IPS-20b (cell line): Measurements from ENCODE around the gene ST3GAL2.
"Not testable (repeated sequence)": the region's sequence is repeated elsewhere in the genome, so short reads cannot be mapped to it uniquely, and the experiment has no call there.

Source experiments
- H3K27ac ChIP-seq: one replicate; pipeline ENCODE4 v1.5.1; 2013; ENCODE audit warnings: low read length
- H3K27me3 ChIP-seq: 2 replicates; pipeline ENCODE4 v1.6.1; 2013; ENCODE audit warnings: mild to moderate bottlenecking, low read length, inconsistent platforms; ENCODE audit not compliant: insufficient read depth
- H3K36me3 ChIP-seq: 2 replicates; pipeline ENCODE4 v1.6.1; 2013; ENCODE audit warnings: low read depth, mild to moderate bottlenecking, inconsistent platforms, low read length, moderate library complexity; ENCODE audit not compliant: insufficient read depth
- H3K4me1 ChIP-seq: 2 replicates; pipeline ENCODE4 v1.6.1; 2013; ENCODE audit warnings: mild to moderate bottlenecking, control low read depth, inconsistent platforms, low read length, moderate library complexity; ENCODE audit not compliant: insufficient read depth
- H3K4me3 ChIP-seq: 2 replicates; pipeline ENCODE4 v1.5.1; 2013; ENCODE audit warnings: mild to moderate bottlenecking, low read length, inconsistent platforms
- H3K9ac ChIP-seq: 2 replicates; pipeline ENCODE4 v1.6.1; 2013; ENCODE audit warnings: low read depth, mild to moderate bottlenecking, inconsistent platforms, low read length, moderate library complexity
- H3K9me3 ChIP-seq: 2 replicates; pipeline ENCODE4 v1.6.1; 2013; ENCODE audit warnings: mild to moderate bottlenecking, low read depth, low read length, inconsistent platforms; ENCODE audit not compliant: insufficient read depth

Gene ST3GAL2

GRCh38 chr16:70374213-70374612, 64.7 kb downstream of the ST3GAL2 start:
- H3K36me3 ChIP-seq: peaks cover 71% of the 10 kb centered on the region
- no peaks in the 10 kb centered on the region for H3K9me3 ChIP-seq
- no peaks in the 10 kb centered on the region for H3K27me3 ChIP-seq
- no peaks in the 10 kb centered on the region for H3K4me1 ChIP-seq
- H3K4me3 ChIP-seq: no peak overlapping the region
- no peak overlapping the region for H3K27ac ChIP-seq
- H3K9ac ChIP-seq: no peak overlapping the region

GRCh38 chr16:70372921-70373728, 65.8 kb downstream of the ST3GAL2 start:
- no peak overlapping the region for H3K9ac ChIP-seq
- H3K4me3 ChIP-seq: no peak overlapping the region
- H3K9me3 ChIP-seq: no peaks in the 10 kb centered on the region
- peaks cover 77% of the 10 kb centered on the region for H3K36me3 ChIP-seq
- no peaks in the 10 kb centered on the region for H3K4me1 ChIP-seq
- H3K27me3 ChIP-seq: no peaks in the 10 kb centered on the region
- no peak overlapping the region for H3K27ac ChIP-seq

GRCh38 chr16:70370924-70371323, 68.0 kb downstream of the ST3GAL2 start:
- Histone ChIP-seq H3K27me3 (no peaks in the 10 kb centered on the region), H3K4me3 (no peak overlapping the region), H3K9ac (no peak overlapping the region), H3K36me3 (peaks cover 89% of the 10 kb centered on the region), H3K27ac (no peak overlapping the region), H3K9me3 (no peaks in the 10 kb centered on the region), H3K4me1 (no peaks in the 10 kb centered on the region)

GRCh38 chr16:70370145-70370544, 68.8 kb downstream of the ST3GAL2 start:
- H3K9me3 ChIP-seq, H3K9ac ChIP-seq, H3K27me3 ChIP-seq, H3K4me3 ChIP-seq, H3K4me1 ChIP-seq, H3K27ac ChIP-seq: not testable (repeated sequence)
- peaks cover 89% of the 10 kb centered on the region for H3K36me3 ChIP-seq

GRCh38 chr16:70364399-70364798, 74.5 kb downstream of the ST3GAL2 start:
- Histone ChIP-seq H3K9me3 (no peaks in the 10 kb centered on the region), H3K9ac (no peak overlapping the region), H3K4me3 (no peak overlapping the region), H3K4me1 (no peaks in the 10 kb centered on the region), H3K27me3 (no peaks in the 10 kb centered on the region), H3K27ac (no peak overlapping the region), H3K36me3 (peaks cover 91% of the 10 kb centered on the region)

- H3K27me3 ChIP-seq: no peaks in the 10 kb centered on the region
- no peaks in the 10 kb centered on the region for H3K4me1 ChIP-seq
- H3K36me3 ChIP-seq: peaks cover 91% of the 10 kb centered on the region
- H3K9ac ChIP-seq: no peak overlapping the region
- H3K27ac ChIP-seq: no peak overlapping the region
- H3K4me3 ChIP-seq: no peak overlapping the region
- no peaks in the 10 kb centered on the region for H3K9me3 ChIP-seq
Measured at GRCh38 chr16:70359552-70359951, 79.3 kb downstream of the ST3GAL2 start.

GRCh38 chr16:70349783-70350182, 89.1 kb downstream of the ST3GAL2 start:
- H3K27ac ChIP-seq: no peak overlapping the region
- no peak overlapping the region for H3K9ac ChIP-seq
- H3K9me3 ChIP-seq: no peaks in the 10 kb centered on the region
- no peak overlapping the region for H3K4me3 ChIP-seq
- H3K36me3 ChIP-seq: peaks cover 36% of the 10 kb centered on the region
- no peaks in the 10 kb centered on the region for H3K27me3 ChIP-seq
- no peaks in the 10 kb centered on the region for H3K4me1 ChIP-seq

GRCh38 chr16:70348991-70349390, 89.9 kb downstream of the ST3GAL2 start:
- H3K9me3 ChIP-seq: no peaks in the 10 kb centered on the region
- no peak overlapping the region for H3K27ac ChIP-seq
- peaks cover 30% of the 10 kb centered on the region for H3K36me3 ChIP-seq
- no peaks in the 10 kb centered on the region for H3K4me1 ChIP-seq
- no peak overlapping the region for H3K9ac ChIP-seq
- H3K27me3 ChIP-seq: no peaks in the 10 kb centered on the region
- no peak overlapping the region for H3K4me3 ChIP-seq

GRCh38 chr16:70345840-70346239, 93.1 kb downstream of the ST3GAL2 start:
- H3K27ac ChIP-seq: no peak overlapping the region

GRCh38 chr16:70342016-70342415, 96.9 kb downstream of the ST3GAL2 start:
- no peak overlapping the region; the same call in 1 of the 2 replicates for H3K9ac ChIP-seq
- no peak overlapping the region for H3K27ac ChIP-seq

More at GRCh38 chr16:70345840-70346239, 93.1 kb downstream of the ST3GAL2 start:
- Histone ChIP-seq H3K36me3 (peaks cover 17% of the 10 kb centered on the region), H3K9ac (peak overlapping the region; percentile 93; the same call in 1 of the 2 replicates), H3K27me3 (no peaks in the 10 kb centered on the region), H3K9me3 (no peaks in the 10 kb centered on the region), H3K4me1 (peaks cover 6% of the 10 kb centered on the region; the same call in 1 of the 2 replicates), H3K4me3 (peak overlapping the region; percentile 98)

GRCh38 chr16:70341600-70341999, 97.3 kb downstream of the ST3GAL2 start:
- Histone ChIP-seq H3K4me1 (peaks cover 6% of the 10 kb centered on the region; the same call in 1 of the 2 replicates), H3K9me3 (no peaks in the 10 kb centered on the region), H3K36me3 (no peaks in the 10 kb centered on the region), H3K4me3 (no peak overlapping the region), H3K27ac (no peak overlapping the region), H3K27me3 (no peaks in the 10 kb centered on the region), H3K9ac (no peak overlapping the region; the same call in 1 of the 2 replicates)

More at GRCh38 chr16:70342016-70342415, 96.9 kb downstream of the ST3GAL2 start:
- H3K9me3 ChIP-seq: no peaks in the 10 kb centered on the region
- H3K36me3 ChIP-seq: no peaks in the 10 kb centered on the region
- H3K4me1 ChIP-seq: peaks cover 6% of the 10 kb centered on the region; the same call in 1 of the 2 replicates
- H3K4me3 ChIP-seq: no peak overlapping the region
- no peaks in the 10 kb centered on the region for H3K27me3 ChIP-seq

GRCh38 chr16:70337814-70338213, 101.1 kb downstream of the ST3GAL2 start:
- peaks cover 25% of the 10 kb centered on the region for H3K36me3 ChIP-seq
- H3K4me1 ChIP-seq: peaks cover 6% of the 10 kb centered on the region; the same call in 1 of the 2 replicates
- no peak overlapping the region for H3K4me3 ChIP-seq
- no peaks in the 10 kb centered on the region for H3K27me3 ChIP-seq
- no peak overlapping the region for H3K27ac ChIP-seq
- no peaks in the 10 kb centered on the region for H3K9me3 ChIP-seq
- no peak overlapping the region for H3K9ac ChIP-seq
